HG03460 (cell line): ENCODE measurements around the gene PPIB.
"Not testable (repeated sequence)": the region's sequence is repeated elsewhere in the genome, so short reads cannot be mapped to it uniquely, and the experiment has no call there.

Experiments used
- ATAC-seq: cut with Tn5 transposase; IDR thresholded peaks from one replicate; pipeline ENCODE4 v1.9.1; 2021; ENCODE audit not compliant: unreplicated experiment

PPIB gene

GRCh38 chr15:64141798-64142512 is 20.9 kb downstream of the PPIB start:
- ATAC-seq: no peak

DNA sequence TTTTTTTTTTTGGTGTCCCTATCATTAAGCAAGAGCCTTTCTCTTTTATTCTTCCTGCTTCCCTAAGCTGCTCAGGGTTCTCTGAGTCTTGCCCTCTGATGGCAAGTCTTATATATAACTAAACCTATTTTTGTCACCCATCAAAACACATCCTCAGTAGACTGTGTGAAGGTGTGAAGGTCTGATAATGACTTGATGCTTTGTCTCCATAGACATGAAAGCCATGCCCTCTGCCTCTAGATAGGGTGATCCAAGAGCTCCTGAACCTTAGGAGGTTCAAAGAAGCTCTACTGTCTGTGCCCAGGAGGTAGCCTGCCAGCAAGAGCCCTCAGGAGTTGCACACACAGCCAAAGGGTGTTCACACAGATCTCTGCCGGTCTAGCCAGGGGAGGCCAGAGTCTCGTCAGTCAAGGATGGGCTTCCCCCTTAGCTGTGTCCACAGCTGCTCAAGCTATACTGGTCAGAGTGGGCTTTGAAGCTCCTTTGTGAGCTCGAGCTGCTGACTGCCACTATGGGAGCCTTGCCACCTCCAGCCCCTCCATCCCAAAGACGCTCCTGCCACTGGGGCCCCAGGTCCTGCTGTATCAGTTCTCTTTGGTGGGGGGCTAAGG is 24.4 kb downstream of the PPIB start:
- ATAC-seq: no peak

GRCh38 chr15:64137226-64137833 is 25.5 kb downstream of the PPIB start:
- ATAC-seq: no peak

- no peak for ATAC-seq
Measured at GRCh38 chr15:64136347-64136746, 26.5 kb downstream of the PPIB start.

DNA sequence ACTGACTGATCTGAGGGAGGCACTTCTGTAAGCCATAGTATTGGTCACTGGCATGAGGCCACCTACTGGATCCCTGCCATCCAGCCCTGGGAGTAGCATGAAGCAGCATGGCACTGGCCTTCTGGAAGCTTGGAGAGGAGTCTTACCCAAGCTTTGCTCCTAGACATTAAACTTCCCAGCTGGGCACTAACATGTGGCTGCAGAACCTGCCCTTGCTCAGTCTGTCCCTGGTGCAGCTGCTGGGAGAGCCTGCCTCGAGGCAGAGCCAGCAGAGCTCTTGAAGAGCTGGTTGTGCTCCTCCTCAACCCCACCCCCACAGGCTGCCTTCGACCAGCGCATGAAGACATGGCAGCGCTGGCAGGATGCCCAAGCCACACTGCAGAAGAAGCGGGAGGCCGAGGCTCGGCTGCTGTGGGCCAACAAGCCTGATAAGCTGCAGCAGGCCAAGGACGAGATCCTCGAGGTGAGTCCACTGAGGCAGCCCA is 28.4 kb downstream of the PPIB start:
- no peak for ATAC-seq

DNA sequence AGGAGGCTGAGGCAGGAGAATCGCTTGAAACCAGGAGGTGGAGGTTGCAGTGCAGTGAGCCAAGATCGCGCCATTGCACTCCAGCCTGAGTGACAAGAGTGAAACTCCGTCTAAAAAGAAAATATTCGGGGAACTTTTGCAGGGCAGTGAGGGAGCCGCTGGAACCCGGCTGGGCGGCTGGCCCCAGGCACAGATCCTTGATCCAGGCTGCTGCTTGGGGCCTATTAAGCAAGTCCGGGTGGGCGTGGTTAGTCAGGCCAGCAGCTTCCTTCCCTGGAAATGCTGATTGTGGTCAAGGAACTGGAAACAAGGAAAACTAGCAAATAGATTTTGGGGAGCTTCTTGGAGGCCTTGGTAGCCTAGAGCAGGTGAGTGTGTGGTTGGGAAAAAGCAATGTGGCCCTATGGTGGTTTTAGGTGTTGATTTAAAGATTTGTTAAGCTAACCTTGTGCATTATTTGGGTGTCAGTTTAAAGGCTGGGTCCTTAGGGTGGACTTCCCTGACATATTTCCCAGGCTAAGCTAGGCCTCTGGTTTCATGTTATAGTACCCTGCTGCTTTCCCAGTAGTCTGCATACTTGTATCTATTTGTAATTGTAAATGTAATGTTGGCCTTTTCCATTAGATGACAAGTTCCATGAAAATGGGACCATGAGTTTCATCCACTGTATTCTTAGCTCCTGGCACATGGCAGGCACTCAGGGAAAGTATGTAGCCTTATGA is 29.0 kb downstream of the PPIB start:
- no peak for ATAC-seq

DNA sequence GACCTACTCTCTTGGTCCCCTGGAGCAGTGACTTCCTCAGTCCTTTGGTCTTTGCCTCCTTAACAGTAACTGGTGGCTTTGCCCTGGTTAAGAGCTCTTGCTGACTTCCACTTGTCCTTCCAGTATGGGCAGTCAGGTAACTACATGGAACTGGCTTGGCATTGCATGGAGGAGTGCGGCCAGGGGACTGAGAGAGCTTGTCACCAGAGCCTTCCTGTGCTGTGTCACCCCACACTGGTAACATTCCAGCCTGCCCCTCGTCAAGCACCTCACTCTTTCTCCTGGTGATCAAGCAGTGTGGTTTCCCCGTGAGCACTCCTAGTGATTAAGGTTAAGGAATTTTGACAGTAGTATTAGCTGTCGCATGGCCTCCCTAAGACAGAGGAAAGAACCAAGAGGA is 30.6 kb downstream of the PPIB start:
- ATAC-seq: no peak

DNA sequence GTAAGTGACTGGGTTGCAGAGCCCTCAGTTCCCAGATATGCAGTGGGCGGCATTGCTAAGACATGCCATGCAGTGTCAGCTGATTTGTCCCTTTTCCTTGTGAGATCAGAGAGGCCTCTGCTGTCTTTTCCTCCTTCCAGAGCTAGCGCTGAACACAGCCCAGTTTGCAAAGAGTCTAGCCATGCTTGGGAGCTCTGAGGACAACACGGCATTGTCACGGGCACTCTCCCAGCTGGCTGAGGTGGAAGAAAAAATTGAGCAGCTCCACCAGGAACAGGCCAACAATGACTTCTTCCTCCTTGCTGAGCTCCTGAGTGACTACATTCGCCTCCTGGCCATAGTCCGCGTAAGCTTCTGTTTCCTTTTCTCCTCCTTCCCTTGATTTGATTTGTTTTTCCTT is 31.3 kb downstream of the PPIB start:
- no peak for ATAC-seq

DNA sequence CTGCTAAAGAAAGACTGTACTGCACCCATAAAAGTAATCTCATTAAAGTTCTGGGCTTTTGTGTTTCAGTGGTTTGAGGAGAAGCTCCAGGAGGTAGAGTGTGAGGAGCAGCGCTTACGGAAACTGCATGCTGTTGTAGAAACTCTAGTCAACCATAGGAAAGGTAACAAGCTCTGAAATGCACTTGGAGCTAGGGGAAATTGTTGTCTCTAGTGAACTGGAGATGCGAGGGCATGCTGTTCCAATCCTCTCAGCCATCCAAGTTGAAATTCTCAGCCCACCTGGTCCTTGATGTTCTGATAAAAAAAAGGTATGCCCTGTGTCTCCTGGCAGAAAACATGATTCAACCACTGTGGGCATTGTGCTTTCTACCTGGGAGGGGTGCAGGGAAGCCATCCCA is 32.7 kb downstream of the PPIB start:
- no peak for ATAC-seq

- no peak for ATAC-seq
Measured at GRCh38 chr15:64127521-64128270, 35.1 kb downstream of the PPIB start.

GRCh38 chr15:64125978-64126377 is 36.8 kb downstream of the PPIB start:
- no peak for ATAC-seq

GRCh38 chr15:64122936-64123351 is 39.9 kb downstream of the PPIB start:
- no peak for ATAC-seq

- ATAC-seq: no peak
Measured at GRCh38 chr15:64122444-64122843, 40.4 kb downstream of the PPIB start.

DNA sequence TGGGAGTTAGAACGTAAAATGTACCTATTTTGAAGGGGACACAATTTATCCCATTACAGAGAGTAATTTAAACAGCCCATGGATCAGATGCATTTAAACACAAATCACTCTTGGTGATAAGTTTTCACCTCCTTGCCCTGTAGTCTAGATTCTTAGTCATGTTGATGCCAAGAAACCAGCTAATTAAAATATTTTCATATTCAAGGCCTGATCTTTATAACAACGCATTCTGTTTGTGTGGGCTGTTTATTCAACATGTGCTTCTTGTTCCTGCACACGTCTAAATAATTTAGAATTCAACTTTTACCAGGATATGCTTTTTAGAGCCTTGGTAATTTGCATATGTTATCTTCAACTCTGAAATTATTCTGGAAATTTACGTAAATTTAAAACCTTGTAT is 41.2 kb downstream of the PPIB start:
- no peak for ATAC-seq

GRCh38 chr15:64120322-64120721 is 42.5 kb downstream of the PPIB start:
- ATAC-seq: not testable (repeated sequence)

- no peak for ATAC-seq
Measured at GRCh38 chr15:64117759-64118487, 44.9 kb downstream of the PPIB start.

DNA sequence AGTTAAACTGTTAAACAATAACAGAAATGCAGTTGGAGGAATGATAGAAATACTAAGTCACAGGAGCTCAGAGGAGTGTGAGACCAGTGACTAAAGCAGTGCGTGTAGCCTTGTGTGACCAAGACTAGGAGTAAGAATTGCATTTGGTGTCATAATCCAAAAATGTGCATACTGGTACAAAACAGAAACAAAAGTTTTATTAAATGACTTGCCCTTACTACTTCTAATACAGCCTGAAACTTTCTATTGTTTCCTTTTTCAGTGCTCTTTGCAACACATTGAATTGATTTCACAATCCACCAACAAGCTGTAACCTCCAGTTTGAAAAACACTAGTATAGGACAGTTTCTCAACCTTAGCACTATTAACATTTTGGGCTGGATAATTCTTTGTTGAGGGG is 49.9 kb downstream of the PPIB start:
- no peak for ATAC-seq

- no peak for ATAC-seq
Measured at GRCh38 chr15:64112073-64112772, 50.6 kb downstream of the PPIB start.

- no peak for ATAC-seq
Measured at GRCh38 chr15:64111679-64112050, 51.2 kb downstream of the PPIB start.
